Measurements from ENCODE around the gene BTBD9.

GRCh38 chr6:38436726-38437465 is 202.8 kb downstream of the BTBD9 start:
- TF ChIP-seq POLR2A (IDR thresholded peaks at IDR 0.05; ENCODE audit: low read length) (no peak), GATA1 (IDR thresholded peaks at IDR 0.05; ENCODE audit: low read depth, low read length) (no peak)

Data from erythroblast (primary cell).